B cell (primary cell): Measurements from ENCODE around the gene SMIM36. TPM values are rescaled to one million over a fixed set of nuclear protein-coding genes. Genes with fewer than 3 reads are reported as not detected.

Experiments
- ATAC-seq: fragments of 200-7000 bp; cut with Tn5 transposase; one replicate; pipeline ENCODE4 v1.10.0; 2021; ENCODE audit warnings: low read depth, mild to moderate bottlenecking, moderate number of reproducible peaks, moderate library complexity
- CTCF ChIA-PET: fragments of 350-600 bp; sonication (Branson Sonifier 250); formaldehyde crosslinking; loops from one replicate; lab custom pipeline; 2021; ENCODE audit warnings: antibody characterized with exemption, inconsistent platforms; lab: Charles Lee
- POLR2A ChIA-PET: fragments of 350-600 bp; sonication (Branson Sonifier 250); formaldehyde crosslinking; loops from one replicate; lab custom pipeline; 2021; ENCODE audit warnings: antibody characterized with exemption; lab: Charles Lee
- DNase-seq: peaks from one replicate; pipeline ENCODE4 v3.0.0; 2013
- H2AFZ ChIP-seq: 2 replicates; pipeline ENCODE4 v1.6.1; 2012; ENCODE audit warnings: mild to moderate bottlenecking, low read depth, low read length; ENCODE audit not compliant: insufficient read depth, poor library complexity, severe bottlenecking
- H3K27ac ChIP-seq, 2 donors: 1 replicate in 1 of 2; 2 replicates in 1 of 2; pipeline ENCODE4 v1.5.1; 2012 to 2013; ENCODE audit warnings: low read length in 2 of 2, mild to moderate bottlenecking in 2 of 2, moderate library complexity in 1 of 2
- H3K27me3 ChIP-seq, 4 experiments: fragments of 200-600 bp in 1 of 4; sonication (generic) in 1 of 4; replicated peaks in 1 of 4; 1 replicate in 2 of 4; 2 replicates in 2 of 4; pipeline versions ENCODE4 v1.6.1 to v1.7.0; 2013 to 2016; ENCODE audit warnings: low read length in 3 of 4, mild to moderate bottlenecking in 2 of 4, mixed read lengths in 1 of 4, moderate library complexity in 1 of 4; ENCODE audit not compliant: insufficient read depth in 4 of 4, control insufficient read depth in 3 of 4; ENCODE audit errors: control extremely low read depth in 1 of 4
- H3K36me3 ChIP-seq, 2 experiments: replicated peaks in 1 of 2; 1 replicate in 1 of 2; 2 replicates in 1 of 2; pipeline versions ENCODE4 v1.6.1 to v1.7.1; 2013; ENCODE audit warnings: low read length in 1 of 2; ENCODE audit not compliant: insufficient read depth in 2 of 2, control insufficient read depth in 1 of 2; ENCODE audit errors: control extremely low read depth in 1 of 2, extremely low read depth in 1 of 2
- H3K4me1 ChIP-seq, 2 donors: fragments of 200-600 bp in 1 of 2; sonication (generic) in 1 of 2; 1 replicate in 1 of 2; 2 replicates in 1 of 2; pipeline versions ENCODE4 v1.5.1 to v1.6.1; 2013 to 2017; ENCODE audit warnings: low read length in 2 of 2; ENCODE audit not compliant: control insufficient read depth in 2 of 2, insufficient read depth in 2 of 2
- H3K4me2 ChIP-seq: replicated peaks from 2 replicates; pipeline ENCODE3; 2012; ENCODE audit warnings: mild to moderate bottlenecking, low read depth, low read length; ENCODE audit not compliant: poor library complexity, severe bottlenecking
- H3K4me3 ChIP-seq, 5 experiments: fragments of 200-600 bp in 1 of 5; sonication (generic) in 1 of 5; 1 replicate in 3 of 5; 2 replicates in 2 of 5; pipeline versions ENCODE4 v1.5.1 to v1.7.0; 2011 to 2016; ENCODE audit warnings: low read length in 4 of 5, mild to moderate bottlenecking in 4 of 5, low read depth in 2 of 5, control low read depth in 1 of 5, moderate library complexity in 1 of 5; ENCODE audit not compliant: insufficient read depth in 1 of 5; ENCODE audit errors: control extremely low read depth in 1 of 5, extremely low read depth in 1 of 5
- H3K79me2 ChIP-seq: fragments of 200-600 bp; sonication (generic); one replicate; pipeline ENCODE4 v1.6.0; 2016; ENCODE audit warnings: low read length; ENCODE audit not compliant: control insufficient read depth, insufficient read depth
- H3K9ac ChIP-seq: fragments of 200-600 bp; sonication (generic); 2 replicates; pipeline ENCODE4 v1.6.1; 2017; ENCODE audit warnings: mild to moderate bottlenecking, low read length, moderate library complexity
- H3K9me3 ChIP-seq, 3 donors: one replicate each; pipeline versions ENCODE4 v1.6.1 to v1.7.1; 2013; ENCODE audit warnings: low read length in 2 of 3; ENCODE audit not compliant: control insufficient read depth in 2 of 3, insufficient read depth in 1 of 3; ENCODE audit errors: control extremely low read depth in 1 of 3
- H4K20me1 ChIP-seq: 2 replicates; pipeline ENCODE4 v1.6.0; 2012; ENCODE audit warnings: mild to moderate bottlenecking, low read length; ENCODE audit not compliant: insufficient read depth, control insufficient read depth, poor library complexity, severe bottlenecking
- H3K27ac Mint-ChIP-seq: one replicate; pipeline ENCODE4 v1.8.0; 2021; ENCODE audit warnings: mixed read lengths
- H3K27me3 Mint-ChIP-seq: one replicate; pipeline ENCODE4 v1.8.0; 2021; ENCODE audit warnings: mixed read lengths
- H3K4me1 Mint-ChIP-seq: one replicate; pipeline ENCODE4 v1.8.0; 2021; ENCODE audit warnings: mixed read lengths
- H3K4me3 Mint-ChIP-seq: one replicate; pipeline ENCODE4 v1.8.0; 2021; ENCODE audit warnings: mixed read lengths
- H3K9me3 Mint-ChIP-seq: one replicate; pipeline ENCODE4 v1.8.0; 2022; ENCODE audit warnings: mixed read lengths; ENCODE audit not compliant: insufficient read depth
- CTCF ChIP-seq: fragments of 200-600 bp; IDR thresholded peaks from one replicate; pipeline ENCODE4 v1.8.0; 2022; ENCODE audit warnings: antibody characterized with exemption, mild to moderate bottlenecking
- EZH2 ChIP-seq: IDR thresholded peaks from 2 replicates; pipeline ENCODE4 v1.6.1; 2012; ENCODE audit warnings: borderline replicate concordance, low read depth, mild to moderate bottlenecking, moderate library complexity, low read length; ENCODE audit not compliant: insufficient read depth, poor library complexity, severe bottlenecking
- WGBS: methylation state at CpG from one replicate; pipeline ENCODE4 v1.1.5; 2013; ENCODE audit warnings: missing lambda C conversion rate; ENCODE audit not compliant: insufficient coverage; 5-methylcytosine and 5-hydroxymethylcytosine counted together
- intact Hi-C: fragments of 100-400 bp; cut with micrococcal nuclease; formaldehyde crosslinking; loops from one replicate; pipeline ENCODE4 v1.10.0; 2022
- polyA plus RNA-seq: library from polyadenylated mRNA; depleted of rRNA; stranded (reverse); fragments of >200 nt; gene quantifications from 2 replicates; pipeline ENCODE4 v1.2.3, GENCODE V29; 2012
- total RNA-seq, 2 donors: library from RNA; stranded (reverse); fragments of 120-200 nt in 1 of 2; gene quantifications; 1 replicate in 1 of 2; 2 replicates in 1 of 2; pipeline versions ENCODE4 v1.2.3 to v1.2.4, GENCODE V29; 2013 to 2022

SMIM36 gene
- total and polyA plus RNA-seq, 2 donors (not counting 1 experiment from before 2014, with no cell fraction given), result not detected

GRCh38 chr17:55410722-55411462 is 100.4 kb downstream of the SMIM36 start:
- H3K36me3 ChIP-seq, result peaks cover 24 to 77% of the 10 kb centered on the region in 2 experiments
- ChIA-PET CTCF (interaction anchor here (1.0 kb wide), 1 partner anchor 10 kb away, joined by 3 read pairs; no protein-coding TSS in a partner anchor), POLR2A (interaction anchor here (0.5 kb wide), 1 partner anchor 31 kb away, joined by 3 read pairs; no protein-coding TSS in a partner anchor)
- H3K4me1 Mint-ChIP-seq, result peaks cover 9% of the 10 kb centered on the region
- H3K27ac ChIP-seq, result no peak overlapping the region
- peaks cover 18% of the 10 kb centered on the region for H3K79me2 ChIP-seq
- no peak overlapping the region for H3K27ac Mint-ChIP-seq
- DNase-seq (no peak), ATAC-seq (no peak)
- H3K9ac ChIP-seq, result no peak overlapping the region
- no peaks in the 10 kb centered on the region for H3K27me3 ChIP-seq
- H3K9me3 Mint-ChIP-seq, result no peaks in the 10 kb centered on the region
- WGBS, result no CpG with 5 or more reads among the region's 5 CpGs
- H3K27me3 Mint-ChIP-seq, result no peaks in the 10 kb centered on the region
- intact Hi-C loops, result loop anchor here (5.0 kb wide), 1 partner anchor 36 kb away; no protein-coding TSS in a partner anchor
- no peak overlapping the region for H3K4me3 ChIP-seq
- H3K4me3 Mint-ChIP-seq, result no peak overlapping the region
- H2AFZ ChIP-seq, result no peak overlapping the region
- H3K4me2 ChIP-seq, result no peak overlapping the region
- no peaks in the 10 kb centered on the region for H4K20me1 ChIP-seq
- no peaks in the 10 kb centered on the region for H3K4me1 ChIP-seq
- no peaks in the 10 kb centered on the region for H3K9me3 ChIP-seq
- TF ChIP-seq CTCF, result no peak
- TF ChIP-seq EZH2, result no peak
